ENCODE data around the gene TRIM52.
"Not testable (repeated sequence)": the region's sequence is repeated elsewhere in the genome, so short reads cannot be mapped to it uniquely, and the experiment has no call there.

GRCh38 chr5:181267291-181267904, 6.5 kb upstream of the TRIM52 start:
- not testable (repeated sequence) for TF ChIP-seq FOXA1 (IDR thresholded peaks at IDR 0.05); NFRKB (IDR thresholded peaks at IDR 0.05); SP1 (IDR thresholded peaks at IDR 0.05); CTBP1 (IDR thresholded peaks at IDR 0.05; ENCODE audit: borderline replicate concordance); BHLHE40 (IDR thresholded peaks at IDR 0.05; ENCODE audit: borderline replicate concordance); FOXM1 (IDR thresholded peaks at IDR 0.05; ENCODE audit: borderline replicate concordance); HDGF (IDR thresholded peaks at IDR 0.05; ENCODE audit: borderline replicate concordance); ELF4 (IDR thresholded peaks at IDR 0.05); ZNF384 (IDR thresholded peaks at IDR 0.05); ARNT (IDR thresholded peaks at IDR 0.05); LEF1 (IDR thresholded peaks at IDR 0.05; ENCODE audit: borderline replicate concordance)
- TF ChIP-seq, protein P1, sequence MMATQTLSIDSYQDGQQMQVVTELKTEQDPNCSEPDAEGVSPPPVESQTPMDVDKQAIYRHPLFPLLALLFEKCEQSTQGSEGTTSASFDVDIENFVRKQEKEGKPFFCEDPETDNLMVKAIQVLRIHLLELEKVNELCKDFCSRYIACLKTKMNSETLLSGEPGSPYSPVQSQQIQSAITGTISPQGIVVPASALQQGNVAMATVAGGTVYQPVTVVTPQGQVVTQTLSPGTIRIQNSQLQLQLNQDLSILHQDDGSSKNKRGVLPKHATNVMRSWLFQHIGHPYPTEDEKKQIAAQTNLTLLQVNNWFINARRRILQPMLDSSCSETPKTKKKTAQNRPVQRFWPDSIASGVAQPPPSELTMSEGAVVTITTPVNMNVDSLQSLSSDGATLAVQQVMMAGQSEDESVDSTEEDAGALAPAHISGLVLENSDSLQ (IDR thresholded peaks at IDR 0.05): not testable (repeated sequence)
